Ovary (tissue), 9 donors: ENCODE results near the gene TMEM182. TPM values are rescaled to one million over a fixed set of nuclear protein-coding genes. Genes with fewer than 3 reads are reported as not detected.

Experiments
- DNase-seq, 5 donors: peaks; one replicate each; pipeline ENCODE4 v3.0.0-alpha.2; 2019 to 2020
- H3K27ac ChIP-seq, 2 donors: fragments of 200-600 bp; one replicate each; pipeline versions ENCODE4 v1.5.1 to v1.8.0; 2019 to 2022
- H3K27me3 ChIP-seq: fragments of 200-600 bp; one replicate; pipeline ENCODE4 v1.8.0; 2022
- H3K36me3 ChIP-seq: fragments of 200-600 bp; sonication (generic); one replicate; pipeline ENCODE4 v1.5.1; 2019
- H3K4me1 ChIP-seq: one replicate; pipeline ENCODE4 v1.8.1; 2013; ENCODE audit warnings: mild to moderate bottlenecking, moderate library complexity; ENCODE audit not compliant: insufficient read depth
- H3K4me3 ChIP-seq: fragments of 200-600 bp; sonication (generic); one replicate; pipeline ENCODE4 v1.5.1; 2017
- H3K9me3 ChIP-seq, 2 donors: fragments of 200-600 bp in 1 of 2; sonication (generic) in 1 of 2; one replicate each; pipeline versions ENCODE4 v1.5.1 to v1.8.1; 2013 to 2019; ENCODE audit warnings: mild to moderate bottlenecking in 1 of 2, moderate library complexity in 1 of 2
- CTCF ChIP-seq, 3 donors: fragments of 450-650 bp in 2 of 3; fragments of 200-600 bp in 1 of 3; IDR thresholded peaks; one replicate each; pipeline versions ENCODE4 v1.5.1 to v1.8.0; 2016 to 2022; ENCODE audit warnings: antibody characterized with exemption in 3 of 3, mild to moderate bottlenecking in 1 of 3
- EP300 ChIP-seq: sonication (generic); formaldehyde crosslinking; IDR thresholded peaks from one replicate; pipeline ENCODE4 v1.6.1; 2017; ENCODE audit warnings: antibody characterized with exemption
- POLR2A ChIP-seq: fragments of 450-650 bp; IDR thresholded peaks from one replicate; pipeline ENCODE4 v1.6.1; 2017; ENCODE audit warnings: antibody characterized with exemption, mild to moderate bottlenecking, moderate library complexity
- WGBS, 3 donors: extraction: QIAGEN DNeasy Blood & Tissue Kit in 1 of 3; methylation state at CpG; one replicate each; pipeline versions ENCODE4 v1.1.5 to v1.1.7; 2013 to 2017; 5-methylcytosine and 5-hydroxymethylcytosine counted together
- intact Hi-C, 4 donors: fragments of 100-400 bp; cut with DNase I; formaldehyde crosslinking; loops; one replicate each; pipeline versions ENCODE4 v1.11.0 to v1.15.1; 2022 to 2023
- polyA plus RNA-seq, 2 donors: library from polyadenylated mRNA; stranded (reverse); fragments of 200-250 nt in 1 of 2; fragments of 350-450 nt in 1 of 2; fragmentation: Illumina TruSeq in 1 of 2; extraction: RNeasy Lipid Tissue Mini Kit (QIAGEN cat#74804) in 1 of 2; gene quantifications; one replicate each; pipeline ENCODE4 v1.2.3, GENCODE V29; 2013 to 2014
- total RNA-seq, 7 donors: library from RNA; depleted of rRNA in 2 of 7; stranded (reverse); fragments of >200 nt in 2 of 7; fragmentation: NEBNext Ultra II Directional in 3 of 7; extraction: Animal tissue kit (Norgen Biotek cat#: 25700) in 3 of 7; gene quantifications; one replicate each; pipeline versions ENCODE4 v1.1.0 to v1.2.4, GENCODE V29; 2016 to 2023
- donor health status: DM: no; HTN: no; CAD: no; lungs with moderate emphysema.
- donor health status: DM: no; HTN: no; CAD: no.
- donor health status: Bipolar disorder and iron deficiency.
- donor health status: DM: yes; HTN: yes; CAD: no.
- donor health status: DM: no; HTN: no; CAD: no.
- donor health status: DM: yes; HTN: yes; CAD: no.

The TMEM182 gene
- total and polyA plus RNA-seq, 9 donors: 0.91 to 4.0 (median 2.3) TPM

GRCh38 chr2:102764083-102764482 is 2.3 kb downstream of the TMEM182 start:
- 74 to 87% (median 82%) methylated on average over 6 of the region's 6 CpGs for WGBS, 3 donors
- Histone ChIP-seq H3K4me3 (no peak overlapping the region), H3K4me1 (no peaks in the 10 kb centered on the region), H3K36me3 (no peaks in the 10 kb centered on the region), H3K9me3 (no peaks in the 10 kb centered on the region), H3K27ac (no peak overlapping the region), H3K27me3 (no peaks in the 10 kb centered on the region)
- no peak for TF ChIP-seq EP300
- no peak for TF ChIP-seq CTCF (IDR thresholded peaks at IDR 0.05)
- TF ChIP-seq POLR2A: no peak
- intact Hi-C loops: no loop called here
- no peak for DNase-seq

GRCh38 chr2:102765061-102765460 is 3.2 kb downstream of the TMEM182 start:
- H3K27ac ChIP-seq: no peak overlapping the region
- no peak for TF ChIP-seq EP300
- no peak for TF ChIP-seq POLR2A
- TF ChIP-seq CTCF (IDR thresholded peaks at IDR 0.05): no peak
- H3K9me3 ChIP-seq: no peaks in the 10 kb centered on the region
- no peaks in the 10 kb centered on the region for H3K27me3 ChIP-seq
- H3K4me3 ChIP-seq: no peak overlapping the region
- WGBS, 3 donors: 97 to 100% (median 98%) methylated on average over 1 of the region's 1 CpG
- no peaks in the 10 kb centered on the region for H3K4me1 ChIP-seq
- no peaks in the 10 kb centered on the region for H3K36me3 ChIP-seq
- no peak for DNase-seq
- intact Hi-C loops: no loop called here

- H3K9me3 ChIP-seq: no peaks in the 10 kb centered on the region
- H3K27me3 ChIP-seq: no peaks in the 10 kb centered on the region
- no peaks in the 10 kb centered on the region for H3K36me3 ChIP-seq
- no peaks in the 10 kb centered on the region for H3K4me1 ChIP-seq
- H3K27ac ChIP-seq: no peak overlapping the region
- DNase-seq: no peak
- H3K4me3 ChIP-seq: no peak overlapping the region
- TF ChIP-seq EP300: no peak
- no peak for TF ChIP-seq CTCF (IDR thresholded peaks at IDR 0.05)
- no peak for TF ChIP-seq POLR2A
- WGBS, 3 donors: 92 to 95% (median 94%) methylated on average over 3 of the region's 3 CpGs
- intact Hi-C loops: no loop called here
Measured at GRCh38 chr2:102768253-102768652, 6.4 kb downstream of the TMEM182 start.

- intact Hi-C loops: no loop called here
- H3K36me3 ChIP-seq: no peaks in the 10 kb centered on the region
- TF ChIP-seq CTCF (IDR thresholded peaks at IDR 0.05) (no peak), POLR2A (no peak), EP300 (no peak)
- no peak overlapping the region for H3K27ac ChIP-seq
- H3K4me3 ChIP-seq: no peak overlapping the region
- no peaks in the 10 kb centered on the region for H3K4me1 ChIP-seq
- H3K9me3 ChIP-seq: no peaks in the 10 kb centered on the region
- no peaks in the 10 kb centered on the region for H3K27me3 ChIP-seq
- no peak for DNase-seq
Measured at GRCh38 chr2:102768892-102769291, 7.1 kb downstream of the TMEM182 start.

GRCh38 chr2:102770506-102770905 is 8.7 kb downstream of the TMEM182 start:
- intact Hi-C loops: no loop called here
- Histone ChIP-seq H3K9me3 (no peaks in the 10 kb centered on the region), H3K4me3 (no peak overlapping the region), H3K4me1 (no peaks in the 10 kb centered on the region), H3K27me3 (no peaks in the 10 kb centered on the region), H3K27ac (no peak overlapping the region), H3K36me3 (no peaks in the 10 kb centered on the region)
- no peak for TF ChIP-seq CTCF (IDR thresholded peaks at IDR 0.05)
- TF ChIP-seq POLR2A: no peak
- no peak for TF ChIP-seq EP300
- 75 to 86% (median 85%) methylated on average over 3 of the region's 3 CpGs for WGBS, 3 donors
- DNase-seq: no peak
